ENCODE data around the gene PCBD1. TPM values are rescaled to one million over a fixed set of nuclear protein-coding genes. Genes with fewer than 3 reads are reported as not detected.

The PCBD1 gene
- total RNA-seq, 1 experiment from 2014 or later: 39.7 TPM

- no peak overlapping the region for H2BK120ac ChIP-seq (ENCODE audit: low read depth, low read length, poor library complexity, severe bottlenecking)
- H2BK12ac ChIP-seq (ENCODE audit: insufficient read length, low read depth, low read length): no peak overlapping the region
- H3K4me2 ChIP-seq (ENCODE audit: insufficient read depth, insufficient read length, low read length): no peak overlapping the region
- H4K5ac ChIP-seq (ENCODE audit: insufficient read length, low read depth, low read length): no peak overlapping the region
- no peak for TF ChIP-seq CTCF (conservative IDR thresholded peaks at IDR 0.05)
- no peak overlapping the region for H3K56ac ChIP-seq (ENCODE audit: insufficient read length, low read depth, low read length)
- H3K27ac ChIP-seq (ENCODE audit: insufficient read length, low read depth, low read length): no peak overlapping the region
- H3K9me3 ChIP-seq (ENCODE audit: control insufficient read depth, low read depth, low read length): no peaks in the 10 kb centered on the region
- no peak overlapping the region for H2AFZ ChIP-seq (ENCODE audit: low read length)
- no peaks in the 10 kb centered on the region for H3K27me3 ChIP-seq (ENCODE audit: insufficient read depth, low read length)
- no peak overlapping the region for H3K9ac ChIP-seq (ENCODE audit: extremely low read depth, insufficient read length, low read length)
- no peak for DNase-seq
- Mint-ChIP-seq H3K27ac (no peak overlapping the region), H3K36me3 (ENCODE audit: insufficient read depth in 1 of 3, low read depth in 3 of 3) (no peaks in the 10 kb centered on the region), H3K4me3 (no peak overlapping the region), H3K27me3 (ENCODE audit: low read depth) (peaks cover 6% of the 10 kb centered on the region), H3K9me3 (no peaks in the 10 kb centered on the region), H3K4me1 (peaks cover 0 to 3% of the 10 kb centered on the region in 2 experiments; a peak in 2 of 4 replicates)
- H4K91ac ChIP-seq (ENCODE audit: insufficient read length, low read depth, low read length): no peak overlapping the region
- no peak overlapping the region for H3K23ac ChIP-seq (ENCODE audit: insufficient read length, low read depth, low read length)
- no peak overlapping the region for H3K4ac ChIP-seq (ENCODE audit: low read depth, low read length)
- no peak overlapping the region; the same call in 1 of the 2 replicates for H3K14ac ChIP-seq (ENCODE audit: insufficient read depth, low read length)
- no peaks in the 10 kb centered on the region for H3K23me2 ChIP-seq (ENCODE audit: insufficient read length, low read depth, low read length, poor library complexity, severe bottlenecking)
- no peaks in the 10 kb centered on the region for H4K20me1 ChIP-seq (ENCODE audit: control insufficient read depth, insufficient read depth, insufficient read length)
- H2BK15ac ChIP-seq (ENCODE audit: low read depth, low read length): no peak overlapping the region
- H2BK5ac ChIP-seq (ENCODE audit: insufficient read length, low read length): no peak overlapping the region
- H4K8ac ChIP-seq (replicated peaks; ENCODE audit: insufficient read length, low read depth, low read length): no peak overlapping the region
- no peak overlapping the region for H3T11ph ChIP-seq (ENCODE audit: low read length)
- WGBS (ENCODE audit: extremely low coverage, insufficient read length, low lambda C conversion rate): no CpG with 5 or more reads among the region's 17 CpGs
- H2BK20ac ChIP-seq (ENCODE audit: low read depth, low read length, poor library complexity, severe bottlenecking): no peak overlapping the region
- H3K18ac ChIP-seq (ENCODE audit: insufficient read length, low read depth, low read length): no peak overlapping the region
- H3K4me1 ChIP-seq (ENCODE audit: insufficient read depth, low read length): no peaks in the 10 kb centered on the region
- H3K79me1 ChIP-seq (ENCODE audit: insufficient read depth, low read depth, low read length, poor library complexity, severe bottlenecking): no peaks in the 10 kb centered on the region
- H3K79me2 ChIP-seq (ENCODE audit: insufficient read depth, low read length): no peaks in the 10 kb centered on the region
- no peak overlapping the region for H2AK5ac ChIP-seq (ENCODE audit: insufficient read length, low read length)
These were observed 42.1 kb upstream of the PCBD1 start for GRCh38 chr10:70930263-70931000.

Measured in H9 (cell line).